Esophagus muscularis mucosa (tissue), 4 donors: ENCODE results near the gene VPS41. TPM values are rescaled to one million over a fixed set of nuclear protein-coding genes. Genes with fewer than 3 reads are reported as not detected.

Experiments
- DNase-seq: peaks from one replicate; pipeline ENCODE4 v3.0.0-alpha.2; 2017; ENCODE audit errors: extremely low spot score
- H3K27ac ChIP-seq, 4 donors: fragments of 200-600 bp; sonication (generic); replicated peaks in 1 of 4; 1 replicate in 3 of 4; 2 replicates in 1 of 4; pipeline ENCODE4 v1.5.1; 2016 to 2019; ENCODE audit warnings: mild to moderate bottlenecking in 1 of 4
- H3K27me3 ChIP-seq, 4 donors: fragments of 200-600 bp; sonication (generic); one replicate each; pipeline versions ENCODE4 v1.5.1 to v1.6.0; 2016 to 2019
- H3K36me3 ChIP-seq, 4 donors: fragments of 200-600 bp; sonication (generic); one replicate each; pipeline ENCODE4 v1.5.1; 2016 to 2019
- H3K4me1 ChIP-seq, 4 donors: fragments of 200-600 bp; sonication (generic); one replicate each; pipeline ENCODE4 v1.5.1; 2016 to 2019
- H3K4me3 ChIP-seq, 4 donors: fragments of 200-600 bp; sonication (generic); 1 replicate in 2 of 4; 2 replicates in 2 of 4; pipeline ENCODE4 v1.5.1; 2016 to 2019; ENCODE audit warnings: mild to moderate bottlenecking in 4 of 4, moderate library complexity in 1 of 4
- H3K9me3 ChIP-seq, 4 donors: fragments of 200-600 bp; sonication (generic); 1 replicate in 3 of 4; 2 replicates in 1 of 4; pipeline ENCODE4 v1.5.1; 2016 to 2019
- EP300 ChIP-seq: sonication (generic); formaldehyde crosslinking; IDR thresholded peaks from one replicate; pipeline ENCODE4 v1.6.1; 2017; ENCODE audit warnings: antibody characterized with exemption
- POLR2A ChIP-seq: fragments of 450-650 bp; IDR thresholded peaks from one replicate; pipeline ENCODE4 v1.6.1; 2017; ENCODE audit warnings: antibody characterized with exemption, moderate library complexity, mild to moderate bottlenecking, low read depth
- POLR2AphosphoS5 ChIP-seq, 2 donors: sonication (generic); formaldehyde crosslinking; IDR thresholded peaks; one replicate each; pipeline ENCODE4 v1.6.1; 2017; ENCODE audit warnings: antibody characterized with exemption in 2 of 2
- WGBS: methylation state at CpG from one replicate; pipeline ENCODE4 v1.1.5; 2018; 5-methylcytosine and 5-hydroxymethylcytosine counted together
- intact Hi-C: fragments of 100-400 bp; cut with DNase I; formaldehyde crosslinking; loops from one replicate; pipeline ENCODE4 v1.15.1; 2023
- total RNA-seq, 4 donors: library from RNA; depleted of rRNA; stranded (reverse); fragments of >200 nt; gene quantifications; one replicate each; pipeline versions ENCODE4 v1.1.0 to v1.2.1, GENCODE V29; 2016
- TF ChIP-seq, protein P1 (sequence below), 3 experiments: fragments of 200-600 bp in 2 of 3; fragments of 450-650 bp in 1 of 3; sonication (generic) in 2 of 3; IDR thresholded peaks; one replicate each; pipeline ENCODE4 v1.5.1; 2017 to 2019; ENCODE audit warnings: antibody characterized with exemption in 3 of 3, mild to moderate bottlenecking in 2 of 3, moderate library complexity in 1 of 3

VPS41 gene
- total RNA-seq, 4 donors from 2014 or later: 32.0 to 50.3 (median 32.9) TPM

DNA sequence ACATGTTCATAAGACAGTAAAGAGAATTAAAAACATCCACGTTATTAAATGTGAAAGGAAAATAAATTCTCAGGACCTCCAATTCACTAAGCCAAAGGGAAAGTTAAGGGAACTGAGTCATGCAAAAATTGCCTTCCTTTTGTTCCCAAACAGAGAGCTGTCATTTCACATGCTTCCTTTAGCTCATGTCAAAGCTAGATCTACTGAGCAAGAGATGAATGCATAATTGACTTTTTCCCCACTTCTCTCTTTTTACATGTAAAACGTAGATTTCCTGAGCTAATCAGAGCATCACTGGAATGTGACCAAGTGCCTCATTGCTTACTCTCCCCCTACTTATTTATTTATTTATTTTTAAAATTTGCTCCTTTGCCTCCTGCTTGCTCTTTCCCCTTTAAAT is 148.8 kb downstream of the VPS41 start:
- WGBS: 89% methylated on average over 2 of the region's 2 CpGs
- peaks cover 14 to 56% (median 27%) of the 10 kb centered on the region in 4 donors for H3K36me3 ChIP-seq

DNA sequence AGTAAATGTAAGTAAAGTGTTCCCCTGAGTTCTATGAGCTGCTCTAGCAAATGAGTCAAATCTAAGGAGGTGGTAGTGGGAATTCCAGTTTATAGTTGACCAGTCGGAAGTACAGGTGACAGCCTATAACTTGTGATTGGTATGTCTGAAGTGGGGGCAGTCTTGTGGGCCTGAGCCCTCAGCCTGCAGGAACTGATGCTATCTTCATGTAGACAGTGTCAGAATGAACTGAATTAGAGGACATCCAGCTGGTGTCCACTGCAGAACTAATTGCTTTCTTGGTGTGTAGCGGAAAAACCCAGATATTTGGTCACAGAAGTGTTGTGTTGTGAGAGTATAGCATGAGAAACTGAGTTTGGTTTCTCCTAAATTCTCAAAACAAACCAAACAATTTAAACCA is 150.0 kb downstream of the VPS41 start:
- intact Hi-C loops: no loop called here
- H3K36me3 ChIP-seq: peaks cover 13 to 58% (median 21%) of the 10 kb centered on the region in 4 donors
- H3K27ac ChIP-seq: no peak overlapping the region
- no peaks in the 10 kb centered on the region for H3K27me3 ChIP-seq
- TF ChIP-seq, protein P1, sequence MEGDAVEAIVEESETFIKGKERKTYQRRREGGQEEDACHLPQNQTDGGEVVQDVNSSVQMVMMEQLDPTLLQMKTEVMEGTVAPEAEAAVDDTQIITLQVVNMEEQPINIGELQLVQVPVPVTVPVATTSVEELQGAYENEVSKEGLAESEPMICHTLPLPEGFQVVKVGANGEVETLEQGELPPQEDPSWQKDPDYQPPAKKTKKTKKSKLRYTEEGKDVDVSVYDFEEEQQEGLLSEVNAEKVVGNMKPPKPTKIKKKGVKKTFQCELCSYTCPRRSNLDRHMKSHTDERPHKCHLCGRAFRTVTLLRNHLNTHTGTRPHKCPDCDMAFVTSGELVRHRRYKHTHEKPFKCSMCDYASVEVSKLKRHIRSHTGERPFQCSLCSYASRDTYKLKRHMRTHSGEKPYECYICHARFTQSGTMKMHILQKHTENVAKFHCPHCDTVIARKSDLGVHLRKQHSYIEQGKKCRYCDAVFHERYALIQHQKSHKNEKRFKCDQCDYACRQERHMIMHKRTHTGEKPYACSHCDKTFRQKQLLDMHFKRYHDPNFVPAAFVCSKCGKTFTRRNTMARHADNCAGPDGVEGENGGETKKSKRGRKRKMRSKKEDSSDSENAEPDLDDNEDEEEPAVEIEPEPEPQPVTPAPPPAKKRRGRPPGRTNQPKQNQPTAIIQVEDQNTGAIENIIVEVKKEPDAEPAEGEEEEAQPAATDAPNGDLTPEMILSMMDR (IDR thresholded peaks at IDR 0.05): no peak
- TF ChIP-seq POLR2A (no peak), EP300 (no peak)
- no peak overlapping the region for H3K4me3 ChIP-seq
- WGBS: 96% methylated on average over 2 of the region's 2 CpGs
- H3K9me3 ChIP-seq: no peaks in the 10 kb centered on the region
- DNase-seq: no peak
- H3K4me1 ChIP-seq: no peaks in the 10 kb centered on the region

More for the DNA sequence above, 148.8 kb downstream of the VPS41 start:
- intact Hi-C loops: no loop called here
- no peak overlapping the region for H3K4me3 ChIP-seq
- no peaks in the 10 kb centered on the region for H3K27me3 ChIP-seq
- H3K9me3 ChIP-seq: no peaks in the 10 kb centered on the region
- TF ChIP-seq EP300: no peak
- TF ChIP-seq, protein P1 (IDR thresholded peaks at IDR 0.05): no peak
- no peak for TF ChIP-seq POLR2A
- no peak for TF ChIP-seq POLR2AphosphoS5 (IDR thresholded peaks at IDR 0.05)
- DNase-seq: no peak
- no peaks in the 10 kb centered on the region for H3K4me1 ChIP-seq
- no peak overlapping the region for H3K27ac ChIP-seq

DNA sequence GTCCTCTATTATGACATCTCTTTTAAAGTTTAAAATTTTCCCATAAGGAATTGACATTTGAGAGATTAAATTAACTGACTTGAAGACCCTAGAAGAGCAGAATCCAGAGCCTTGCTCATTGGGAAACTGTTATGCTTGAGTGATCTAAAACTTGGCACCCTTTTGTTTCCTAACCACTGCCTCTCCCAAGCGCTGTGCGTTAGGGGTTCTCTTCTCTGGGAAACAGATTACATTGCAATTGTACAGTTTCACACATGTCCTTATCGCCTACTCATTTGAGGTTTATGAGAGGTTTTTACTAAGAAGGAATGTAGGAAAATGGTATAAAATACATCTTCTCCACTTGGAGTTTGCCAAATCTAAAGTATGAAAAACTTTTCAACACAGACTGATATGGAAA is 151.1 kb downstream of the VPS41 start:
- WGBS: 90% methylated on average over 3 of the region's 3 CpGs
- H3K27me3 ChIP-seq: no peaks in the 10 kb centered on the region
- no peak overlapping the region for H3K27ac ChIP-seq
- peaks cover 5 to 59% (median 24%) of the 10 kb centered on the region in 4 donors for H3K36me3 ChIP-seq
- no peak for DNase-seq
- no peak overlapping the region for H3K4me3 ChIP-seq
- H3K9me3 ChIP-seq: no peaks in the 10 kb centered on the region
- intact Hi-C loops: no loop called here
- H3K4me1 ChIP-seq: no peaks in the 10 kb centered on the region
- TF ChIP-seq POLR2AphosphoS5 (IDR thresholded peaks at IDR 0.05): no peak
- TF ChIP-seq EP300: no peak
- TF ChIP-seq POLR2A: no peak
- TF ChIP-seq, protein P1 (IDR thresholded peaks at IDR 0.05): no peak

DNA sequence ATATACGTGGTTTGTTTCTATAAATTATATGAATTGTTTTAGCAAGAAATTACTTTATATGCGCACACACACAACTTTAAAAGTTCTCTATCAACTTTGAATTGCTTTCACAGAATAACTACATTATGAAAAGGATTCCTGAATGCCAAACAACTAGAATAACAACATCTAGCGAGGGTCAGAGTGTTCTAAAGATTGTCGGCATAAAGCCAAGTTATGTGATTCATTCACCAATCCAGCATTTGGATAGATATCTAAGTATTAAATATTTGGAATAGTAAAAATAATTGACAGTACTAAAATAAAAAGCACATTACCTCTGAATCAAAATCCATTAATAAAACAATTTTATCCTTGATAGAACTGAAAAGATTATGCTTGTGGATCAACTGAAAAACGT is 152.5 kb downstream of the VPS41 start:
- Histone ChIP-seq H3K4me3 (no peak overlapping the region), H3K27ac (no peak overlapping the region), H3K9me3 (no peaks in the 10 kb centered on the region), H3K4me1 (no peaks in the 10 kb centered on the region), H3K36me3 (peaks cover 14 to 67% (median 30%) of the 10 kb centered on the region in 4 donors), H3K27me3 (no peaks in the 10 kb centered on the region)
- intact Hi-C loops: no loop called here
- TF ChIP-seq EP300 (no peak), POLR2AphosphoS5 (IDR thresholded peaks at IDR 0.05) (no peak), POLR2A (no peak)
- TF ChIP-seq, protein P1 (IDR thresholded peaks at IDR 0.05): no peak
- 80% methylated on average over 5 of the region's 5 CpGs for WGBS
- DNase-seq: no peak

DNA sequence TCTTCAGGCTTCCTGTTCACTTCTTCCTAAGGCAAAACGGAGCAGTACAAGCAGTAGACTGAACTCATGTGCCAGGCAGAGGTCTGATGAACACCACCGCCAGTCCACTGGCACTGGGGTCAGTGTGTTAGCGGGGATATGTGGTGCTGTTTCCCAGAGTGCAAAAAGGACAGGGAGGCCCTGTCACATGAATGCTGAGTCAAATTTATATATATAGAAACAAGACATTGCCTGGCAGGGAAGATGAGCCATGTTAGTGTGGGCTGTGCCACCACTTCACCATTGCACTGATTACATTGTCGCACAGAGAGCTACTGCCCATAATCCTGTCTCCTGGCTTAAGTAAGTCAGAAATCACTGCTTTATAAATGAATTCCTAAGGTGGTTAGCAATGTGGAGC is 155.6 kb downstream of the VPS41 start:
- H3K27me3 ChIP-seq: no peaks in the 10 kb centered on the region
- DNase-seq: no peak
- 96% methylated on average over 4 of the region's 4 CpGs for WGBS
- no peaks in the 10 kb centered on the region for H3K4me1 ChIP-seq
- intact Hi-C loops: no loop called here
- H3K4me3 ChIP-seq: no peak overlapping the region
- peaks cover 14 to 74% (median 33%) of the 10 kb centered on the region in 4 donors for H3K36me3 ChIP-seq
- no peaks in the 10 kb centered on the region for H3K9me3 ChIP-seq
- TF ChIP-seq POLR2A (no peak), POLR2AphosphoS5 (IDR thresholded peaks at IDR 0.05) (no peak)
- H3K27ac ChIP-seq: no peak overlapping the region
